Measurements from ENCODE around the gene ILKAP.

ILKAP gene

DNA sequence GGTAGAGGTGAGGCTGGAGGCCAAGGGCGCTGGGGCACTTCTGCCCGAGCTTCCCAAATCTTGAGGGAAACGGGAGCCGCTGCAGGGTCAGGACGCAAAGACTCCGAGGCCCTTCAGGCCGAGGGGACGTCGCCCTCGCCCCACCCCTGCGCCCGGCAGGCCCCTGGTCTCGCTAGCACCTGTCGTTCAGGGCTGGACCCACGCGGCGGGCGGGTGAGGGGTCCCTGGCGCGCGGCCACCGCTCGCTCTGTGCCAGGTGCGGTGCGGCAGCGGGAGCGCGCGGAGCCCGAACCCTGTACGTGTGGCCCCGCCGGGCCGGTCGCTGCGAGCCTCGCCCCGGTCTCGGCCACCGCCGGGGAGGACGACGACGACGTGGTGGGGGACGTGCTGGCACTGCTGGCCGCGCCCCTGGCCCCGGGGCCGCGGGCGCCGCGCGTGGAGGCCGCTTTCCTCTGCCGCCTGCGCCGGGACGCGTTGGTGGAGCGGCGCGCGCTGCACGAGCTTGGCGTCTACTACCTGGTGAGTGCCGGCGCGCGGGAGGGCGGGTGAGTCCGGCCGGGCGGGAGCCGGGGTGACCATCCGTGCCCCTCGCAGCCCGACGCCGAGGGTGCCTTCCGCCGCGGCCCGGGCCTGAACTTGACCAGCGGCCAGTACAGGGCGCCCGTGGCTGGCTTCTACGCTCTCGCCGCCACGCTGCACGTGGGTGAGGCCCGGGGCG lies 39.9 kb downstream of the ILKAP start:
- DNase-seq, result no peak

DNA sequence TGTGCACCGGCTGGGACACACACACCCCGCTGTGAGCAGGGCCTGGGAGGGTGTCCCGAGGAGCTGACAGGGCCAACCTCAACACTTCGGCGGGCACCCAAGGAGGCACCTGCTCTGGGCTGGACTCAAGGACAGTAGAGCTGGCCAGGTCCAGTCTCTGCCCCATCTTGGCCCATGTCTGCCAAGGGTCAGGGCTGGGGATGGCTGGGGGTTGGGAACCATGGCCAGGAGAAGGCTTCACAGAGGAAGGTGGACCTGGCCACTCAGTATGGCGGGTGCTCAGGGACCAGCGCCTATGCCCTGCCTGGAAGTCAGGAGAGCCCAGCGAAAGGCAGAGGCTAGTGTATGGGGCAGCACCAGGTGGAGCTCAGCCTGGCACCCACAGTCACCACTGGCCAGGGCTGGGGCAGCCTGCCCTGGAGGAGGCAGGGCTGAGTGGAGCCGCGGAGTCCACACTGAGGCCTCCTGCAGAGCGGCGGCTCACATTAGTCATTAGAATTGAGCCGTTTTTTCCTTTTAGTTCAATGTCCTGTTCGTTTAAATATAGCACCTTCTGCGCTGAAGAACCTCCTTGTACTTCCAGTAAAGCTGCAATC lies 40.6 kb downstream of the ILKAP start:
- no peak for DNase-seq

DNA sequence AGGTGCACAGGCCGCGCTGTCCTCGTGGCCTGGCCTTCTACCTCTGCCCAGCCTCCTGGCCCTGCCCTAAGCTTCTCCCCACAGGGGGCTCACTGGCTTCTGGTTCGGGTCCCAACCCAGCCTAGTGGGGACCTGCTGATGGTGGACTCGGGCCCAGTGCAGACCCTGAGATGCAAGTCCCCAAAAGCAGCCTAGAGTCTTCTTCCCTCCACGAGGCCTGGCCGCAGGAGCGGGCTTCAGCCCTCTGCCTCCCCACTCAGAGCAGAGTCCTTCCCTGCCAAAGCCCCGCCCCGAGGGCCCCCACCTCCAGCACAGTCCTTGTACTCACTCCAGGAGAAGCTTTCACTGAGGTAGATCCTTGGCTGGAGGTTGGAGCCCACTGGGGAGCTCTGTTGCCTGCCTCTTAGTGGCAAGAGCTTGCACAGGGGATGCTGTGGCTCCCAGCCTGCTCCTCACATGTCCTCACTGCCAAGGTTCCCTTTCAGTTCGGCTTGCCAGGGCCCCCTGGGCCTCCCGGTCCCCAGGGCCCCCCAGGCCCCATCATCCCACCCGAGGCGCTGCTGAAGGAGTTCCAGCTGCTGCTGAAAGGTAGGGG lies 41.1 kb downstream of the ILKAP start:
- DNase-seq, result no peak

DNA sequence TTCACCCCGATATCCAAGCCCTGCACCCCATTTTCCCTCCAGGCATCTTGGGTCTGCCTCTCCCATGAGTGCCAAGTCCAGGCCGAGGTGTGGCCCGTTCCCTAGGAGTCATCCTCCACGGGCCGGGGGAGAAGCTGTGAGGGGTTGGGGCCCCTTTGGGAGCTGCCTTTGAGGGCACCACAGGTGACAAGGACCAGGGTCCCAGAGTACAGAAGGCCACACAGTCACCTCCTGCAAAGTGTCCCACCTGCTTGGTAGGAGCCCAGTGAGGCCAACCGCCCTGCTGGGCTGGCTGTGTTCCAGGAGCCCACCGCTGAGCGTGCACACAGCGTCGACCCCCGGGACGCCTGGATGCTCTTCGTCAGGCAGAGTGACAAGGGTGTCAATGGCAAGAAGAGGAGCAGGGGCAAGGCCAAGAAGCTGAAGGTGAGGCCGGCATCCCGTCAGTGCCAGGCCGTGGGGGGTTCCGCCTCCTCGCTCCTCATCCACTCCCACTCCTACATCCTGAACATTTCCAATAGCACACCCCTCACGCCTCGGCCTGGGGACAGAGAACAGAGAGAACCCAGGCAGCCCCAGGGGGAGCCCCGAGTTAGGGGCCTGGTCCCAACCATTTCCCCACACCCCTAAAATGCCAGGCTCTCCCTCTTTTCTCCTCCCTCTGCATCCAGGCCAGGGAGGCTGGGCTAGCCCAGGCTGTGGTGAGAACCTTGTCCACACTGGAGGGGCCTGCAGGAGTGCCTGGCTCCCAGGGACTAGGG lies 42.0 kb downstream of the ILKAP start:
- DNase-seq, result no peak

DNA sequence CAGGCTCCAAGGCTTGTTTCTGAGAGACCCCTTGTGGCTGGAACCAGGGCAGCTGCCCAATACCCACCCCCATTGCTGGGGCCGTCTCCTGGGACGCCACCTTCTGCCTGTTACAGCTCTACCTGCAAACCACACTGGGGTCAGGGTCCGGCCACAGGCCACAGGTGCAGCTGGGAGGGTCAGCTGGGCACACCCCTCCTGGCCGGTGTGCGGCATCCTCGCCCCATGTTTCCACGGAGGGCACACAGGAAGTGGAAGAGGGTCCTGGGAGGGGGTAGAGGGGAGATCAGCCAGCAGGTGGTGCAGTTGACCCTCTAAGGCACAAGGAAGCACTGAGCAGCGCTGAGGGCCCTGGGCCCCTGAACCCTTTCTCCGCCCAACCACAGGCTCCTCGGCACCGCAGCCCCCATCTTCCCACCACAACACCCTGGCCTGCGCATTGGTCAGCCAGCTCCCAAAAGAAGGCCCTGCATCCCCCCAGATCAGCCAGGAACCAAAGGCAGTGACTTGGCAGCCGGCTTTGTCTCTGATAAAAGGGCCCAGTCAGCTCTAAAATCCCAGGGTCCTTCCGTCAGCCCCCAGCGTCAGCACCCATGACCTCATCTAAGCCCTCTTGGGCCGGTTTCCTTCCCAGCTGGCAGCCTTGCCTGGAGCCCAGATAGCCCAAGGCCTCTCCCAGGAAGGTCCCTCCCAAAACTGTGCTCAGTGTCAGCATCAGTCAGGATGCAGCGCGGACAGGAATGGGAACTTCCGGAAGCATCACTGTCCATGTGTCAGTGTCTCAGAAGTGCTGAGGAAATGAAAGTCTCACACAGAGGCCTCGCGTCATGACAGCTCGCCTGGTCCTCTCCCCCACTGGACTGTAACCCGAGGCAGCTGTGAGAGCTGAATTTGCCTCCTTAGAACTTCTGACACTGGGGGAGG lies 43.0 kb downstream of the ILKAP start:
- no peak for DNase-seq

DNA sequence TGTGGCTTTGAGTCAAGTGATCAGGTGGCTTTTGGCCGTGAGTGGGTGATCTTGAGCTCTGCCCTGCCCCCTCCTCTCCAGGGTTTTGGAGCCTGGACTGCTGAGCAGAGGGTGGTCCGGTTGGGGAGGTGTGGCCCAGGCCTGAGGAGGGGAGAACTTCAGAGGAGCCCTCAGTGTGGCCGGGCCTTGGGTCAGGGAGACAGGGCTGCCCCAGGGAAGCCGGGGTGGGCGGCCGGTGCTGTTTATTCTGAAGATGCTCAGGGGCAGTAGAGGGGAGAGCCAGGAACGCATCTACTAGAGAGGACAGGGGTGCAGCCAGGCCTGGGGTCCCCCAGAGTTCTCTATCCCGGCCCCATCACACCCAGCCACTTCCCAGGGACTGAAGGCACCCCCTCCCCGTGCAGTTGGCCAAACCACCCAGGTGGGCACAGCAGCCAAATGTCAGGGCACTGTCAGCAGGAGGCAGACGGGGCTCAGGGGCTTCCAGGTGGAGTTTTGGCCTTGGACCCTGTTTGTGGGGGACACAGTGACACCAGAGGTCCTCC lies 43.8 kb downstream of the ILKAP start:
- DNase-seq, result no peak

DNA sequence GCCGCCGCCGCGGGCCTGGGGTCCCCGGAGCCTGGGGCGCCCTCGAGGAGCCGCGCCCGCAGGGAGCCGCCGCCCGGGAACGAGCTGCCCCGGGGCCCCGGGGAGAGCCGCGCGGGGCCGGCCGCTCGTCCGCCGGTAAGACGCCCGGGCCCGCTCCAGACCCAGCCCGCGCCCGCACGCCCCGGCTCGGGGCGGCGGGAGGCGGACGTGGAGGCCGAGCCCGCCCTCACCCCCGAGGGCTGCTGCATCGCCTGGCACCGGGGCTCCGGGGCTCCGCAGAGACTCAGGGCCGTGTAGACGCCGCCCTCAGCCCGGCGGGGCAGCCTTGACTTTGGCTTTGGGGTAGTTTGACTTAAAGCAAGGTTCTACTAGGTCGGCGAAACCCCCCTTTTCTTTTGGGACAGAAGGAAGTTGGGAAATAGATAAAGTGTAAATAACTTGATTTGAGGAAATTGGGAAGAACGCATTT lies 44.4 kb downstream of the ILKAP start:
- no peak for DNase-seq

DNA sequence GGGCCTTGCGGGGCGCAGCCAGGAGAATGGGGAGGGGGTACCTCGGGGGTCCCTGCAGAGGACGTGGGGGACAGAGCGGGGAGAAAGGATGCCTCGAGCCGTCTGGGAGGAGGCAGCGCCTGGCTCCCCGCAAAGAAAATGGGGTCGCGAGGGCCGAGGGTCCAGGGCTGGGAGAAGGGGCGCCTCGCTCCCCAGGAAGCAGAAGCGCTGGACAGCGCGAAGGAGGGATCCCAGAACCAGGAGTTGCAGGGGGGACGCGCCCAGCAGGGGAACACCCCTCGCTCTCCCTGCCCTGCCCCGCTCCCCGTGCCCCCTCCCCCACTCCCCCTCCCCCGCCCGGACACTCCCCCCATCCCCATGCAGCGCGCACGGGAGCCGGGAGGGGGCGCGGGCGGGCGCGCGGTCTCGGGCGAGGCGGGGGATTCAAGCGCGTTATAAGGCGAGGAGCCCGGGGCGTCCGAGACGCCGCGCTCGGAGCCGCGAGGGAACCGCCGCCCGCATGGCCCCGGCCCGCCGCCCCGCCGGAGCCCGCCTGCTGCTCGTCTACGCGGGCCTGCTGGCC lies 44.9 kb downstream of the ILKAP start, which contains the start of gene ERFE:
TSS of gene ERFE (plus strand) at position 462 of the 562 bp plus-strand sequence. CDS start at position 500, 38 bp downstream.
- no peak for DNase-seq

DNA sequence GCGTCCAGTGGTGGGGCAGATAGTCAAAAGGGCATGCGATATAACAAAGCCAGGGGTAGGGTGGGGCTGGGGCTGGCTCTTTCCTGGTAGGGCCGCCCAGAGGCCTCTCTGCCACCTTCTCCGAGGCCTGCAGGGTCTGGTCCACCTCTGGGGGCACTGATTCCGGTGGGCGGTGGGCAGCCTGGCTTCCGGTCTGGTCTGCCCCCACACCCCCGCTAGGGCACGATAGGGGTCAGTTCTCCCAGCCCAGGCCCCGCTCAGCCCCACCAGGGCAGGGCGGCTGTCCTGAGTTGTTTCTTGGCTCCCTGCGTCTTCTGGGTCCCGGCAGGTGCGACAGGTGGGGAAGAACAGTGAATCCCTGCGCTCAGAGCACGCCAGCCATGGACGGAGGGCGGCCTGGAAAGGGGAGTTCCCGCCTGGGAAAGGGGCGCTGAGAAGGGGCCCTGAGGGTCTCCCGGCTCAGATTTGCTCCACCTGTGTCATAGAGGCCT lies 45.4 kb downstream of the ILKAP start:
- no peak for DNase-seq

DNA sequence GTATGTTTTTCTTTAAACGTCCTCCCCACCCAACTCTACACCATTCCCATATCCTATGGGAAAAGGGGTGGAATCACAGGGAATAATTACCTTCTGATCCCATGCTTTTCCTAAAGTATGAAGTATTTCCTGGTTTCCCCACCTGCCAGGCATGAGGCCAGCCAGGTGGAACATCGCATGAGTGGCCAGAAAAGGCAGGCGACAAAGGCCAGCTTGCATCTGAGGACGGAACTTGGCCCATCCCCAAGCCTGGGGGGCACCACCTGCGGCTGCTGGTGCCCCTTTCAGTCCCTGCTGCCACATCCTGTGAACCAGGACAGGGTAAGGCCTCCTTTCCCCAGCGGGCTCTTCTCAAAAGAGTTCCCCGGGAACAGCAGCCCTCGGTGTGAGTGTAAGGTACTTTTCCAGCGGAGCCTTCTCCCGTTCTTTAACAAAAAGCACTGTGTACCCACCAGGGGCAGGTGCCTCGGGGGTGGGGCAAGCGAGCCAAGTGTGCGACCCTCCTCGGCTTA lies 45.9 kb downstream of the ILKAP start:
- DNase-seq, result no peak

DNA sequence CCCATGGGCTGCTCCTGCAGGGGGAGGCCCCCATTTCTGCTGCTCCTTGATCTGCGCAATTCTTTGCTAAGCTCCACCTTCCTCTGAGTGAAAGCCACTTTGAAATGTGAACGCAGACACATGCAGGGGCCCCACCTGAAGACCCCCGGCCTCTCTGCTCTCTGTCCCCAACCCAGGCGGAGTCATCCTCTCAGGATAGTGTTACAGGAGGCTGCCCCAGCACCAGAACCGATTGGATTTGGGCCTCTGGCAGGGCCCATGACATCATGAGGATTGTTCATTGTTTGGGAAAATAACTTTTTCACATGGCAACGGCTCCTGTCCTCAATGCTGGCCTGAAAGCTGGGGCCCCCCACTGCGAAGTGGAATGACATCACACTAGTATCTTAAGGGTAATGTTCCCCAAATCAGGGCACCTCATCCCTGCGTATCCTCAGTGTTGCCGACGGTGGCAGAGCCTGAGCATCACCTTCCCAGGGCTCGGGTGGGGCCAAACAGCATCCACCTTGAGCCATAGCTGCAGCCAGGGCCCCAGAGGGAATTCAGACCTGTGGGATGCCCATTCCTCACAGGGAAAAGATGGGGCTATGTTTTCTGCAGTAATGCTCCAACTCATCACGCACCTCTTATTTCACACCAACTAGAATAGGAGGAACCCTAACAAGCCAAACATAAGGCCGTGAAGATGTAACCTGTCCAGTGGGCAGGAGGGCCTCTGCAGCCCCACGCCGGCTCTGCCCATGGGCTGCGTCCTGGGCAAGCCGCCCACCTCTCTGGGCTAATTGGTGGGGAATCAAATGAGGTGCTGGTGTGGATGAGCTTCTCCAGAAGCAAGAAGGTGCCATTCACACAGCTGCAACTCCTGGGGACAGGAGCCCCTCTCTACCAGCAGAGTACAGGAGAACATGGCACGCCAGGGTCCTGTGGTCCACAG lies 47.5 kb downstream of the ILKAP start:
- no peak for DNase-seq

DNA sequence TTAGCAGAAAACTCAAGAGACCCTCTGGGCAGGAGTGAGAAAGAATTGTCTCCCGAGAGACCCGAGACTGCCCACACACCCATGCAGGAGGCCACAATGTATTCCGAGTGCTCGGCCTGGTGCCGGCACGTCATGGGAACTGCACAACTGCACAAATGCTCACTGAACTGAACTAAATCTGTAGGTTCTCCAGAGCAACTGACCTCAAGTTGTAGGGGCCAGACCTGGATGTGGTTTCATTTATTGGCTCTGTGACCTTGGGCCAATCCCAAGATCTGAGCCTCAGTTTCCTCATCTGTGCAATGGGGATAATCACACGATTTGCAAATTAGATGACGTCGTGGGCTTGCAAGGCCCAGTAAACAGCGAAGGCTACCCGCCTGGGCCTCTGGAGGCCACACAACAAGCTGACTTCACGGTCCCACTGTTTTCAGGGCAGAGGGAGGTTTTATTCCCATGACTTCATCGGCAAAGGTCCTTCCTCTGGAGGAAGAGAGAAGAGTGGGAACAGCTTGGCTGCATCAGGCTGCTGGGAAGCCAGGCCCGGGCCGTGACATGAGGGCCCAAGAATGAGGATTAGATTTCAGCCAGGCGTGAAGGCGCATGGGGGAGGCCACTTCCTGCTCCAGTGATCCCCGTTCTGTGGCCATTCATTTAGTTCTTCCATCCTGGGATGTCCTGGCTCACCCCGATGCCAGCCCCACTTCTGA lies 48.3 kb downstream of the ILKAP start:
- no peak for DNase-seq

DNA sequence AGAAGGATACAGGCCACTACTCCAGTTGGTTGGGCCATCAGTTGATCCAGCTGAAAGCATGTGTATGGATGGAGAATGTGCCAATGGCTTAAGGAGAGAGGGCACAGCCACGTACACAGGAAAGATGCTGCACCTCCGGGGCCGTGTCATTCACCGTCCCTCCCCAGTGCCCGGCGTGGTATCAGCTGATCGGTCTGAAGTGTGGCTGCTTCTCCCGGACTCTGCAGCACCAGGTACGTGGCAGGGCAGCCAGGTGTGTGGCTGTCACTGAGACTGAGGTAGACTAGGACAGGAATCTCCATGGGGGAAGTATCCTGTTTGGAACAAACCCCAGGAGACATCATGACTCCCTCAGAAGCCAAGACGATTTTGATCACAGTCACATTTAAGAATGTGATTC lies 48.9 kb downstream of the ILKAP start:
- no peak for DNase-seq

DNA sequence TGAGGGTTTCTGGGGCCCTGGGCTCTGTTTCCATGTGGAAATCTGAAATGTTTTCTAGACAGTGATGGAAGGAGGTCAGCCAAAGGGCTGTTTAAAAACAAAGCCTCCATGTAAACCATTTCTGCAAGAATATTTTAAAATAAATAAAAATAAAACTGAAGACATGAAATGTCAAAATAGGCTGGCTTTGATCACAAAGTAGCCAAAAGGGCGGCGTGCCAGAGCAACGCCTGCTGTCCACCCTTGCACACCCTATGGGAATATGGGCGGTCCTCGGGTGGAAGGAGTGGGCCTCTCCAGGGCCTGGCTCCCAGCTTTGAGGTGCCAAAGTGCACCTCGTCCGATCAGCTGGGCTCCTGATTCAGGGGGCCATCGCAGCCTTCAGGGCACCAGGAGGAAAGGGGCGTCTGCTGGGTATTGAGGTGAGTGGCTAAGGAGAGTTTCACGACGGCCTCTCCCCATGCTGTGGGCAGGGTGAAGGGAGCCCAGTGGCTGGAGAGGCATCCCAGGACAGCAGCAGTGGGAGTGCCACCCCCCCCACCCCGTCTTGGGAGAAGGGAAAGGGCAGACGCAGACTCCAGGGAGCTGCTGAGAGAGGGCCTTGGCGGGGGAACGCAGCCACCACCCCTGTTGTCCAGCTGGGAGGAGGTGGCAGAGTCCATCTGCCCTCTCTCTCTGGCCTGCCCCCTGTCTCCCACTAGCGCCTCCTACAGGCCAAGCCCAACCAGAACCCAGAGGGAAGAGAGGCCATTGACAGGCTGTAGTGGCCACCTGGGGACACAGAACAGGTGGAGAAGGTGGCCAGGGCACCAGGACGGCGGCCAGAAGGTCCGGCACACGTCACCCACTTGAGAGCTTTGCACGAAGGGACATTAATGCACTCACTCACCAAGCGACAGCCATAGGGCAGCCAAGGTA lies 50.5 kb downstream of the ILKAP start:
- DNase-seq, result no peak

DNA sequence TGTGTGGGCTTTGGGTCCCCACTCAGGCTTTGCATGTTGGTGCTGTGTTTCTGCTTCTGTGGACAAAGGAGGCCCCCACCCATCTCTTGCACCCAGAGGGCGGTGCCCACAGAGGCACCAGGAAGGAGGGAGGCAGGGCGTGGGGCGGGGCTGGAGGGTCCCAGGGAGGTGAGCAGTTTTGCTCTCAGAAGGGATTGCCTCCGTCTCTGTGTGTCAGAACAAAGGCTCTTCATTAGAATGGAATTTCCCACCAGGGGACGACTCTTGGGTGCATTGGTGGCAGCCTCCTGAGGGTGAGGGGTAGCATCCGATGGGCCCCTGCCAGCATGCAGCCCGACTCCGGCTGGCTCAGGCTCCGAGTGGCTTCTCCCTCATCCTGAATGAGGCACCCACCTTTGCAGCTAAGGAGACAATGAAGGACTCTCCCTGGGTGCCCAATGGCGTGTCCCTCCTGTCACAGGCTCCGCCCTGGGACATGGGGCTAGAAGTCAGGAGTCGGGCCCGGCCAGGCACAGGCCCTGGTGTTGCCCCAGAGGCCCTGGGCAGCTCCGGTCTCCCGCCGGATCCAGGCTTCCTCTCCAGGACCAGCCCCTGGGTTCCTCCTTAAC lies 51.8 kb downstream of the ILKAP start:
- no peak for DNase-seq

DNA sequence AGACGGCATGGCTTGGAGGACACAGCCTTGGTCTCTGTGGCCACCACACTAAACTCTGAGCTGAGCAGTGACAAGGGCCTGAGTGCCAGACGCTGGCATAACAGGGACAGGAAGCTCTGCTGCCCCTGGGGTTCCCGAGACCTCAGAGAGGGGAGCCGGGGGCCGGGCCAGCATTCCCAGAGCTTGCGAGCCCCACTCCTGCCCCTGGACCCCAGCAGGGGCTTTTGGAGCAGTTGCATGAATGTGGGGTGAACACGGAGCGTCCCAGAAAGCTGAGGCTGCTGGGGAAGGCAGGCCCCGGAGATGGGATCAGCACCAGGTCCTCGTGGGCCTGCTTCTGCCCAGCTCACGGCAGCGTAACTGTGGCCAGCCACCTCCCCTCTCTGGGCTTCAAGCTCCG lies 52.3 kb downstream of the ILKAP start:
- no peak for DNase-seq

DNA sequence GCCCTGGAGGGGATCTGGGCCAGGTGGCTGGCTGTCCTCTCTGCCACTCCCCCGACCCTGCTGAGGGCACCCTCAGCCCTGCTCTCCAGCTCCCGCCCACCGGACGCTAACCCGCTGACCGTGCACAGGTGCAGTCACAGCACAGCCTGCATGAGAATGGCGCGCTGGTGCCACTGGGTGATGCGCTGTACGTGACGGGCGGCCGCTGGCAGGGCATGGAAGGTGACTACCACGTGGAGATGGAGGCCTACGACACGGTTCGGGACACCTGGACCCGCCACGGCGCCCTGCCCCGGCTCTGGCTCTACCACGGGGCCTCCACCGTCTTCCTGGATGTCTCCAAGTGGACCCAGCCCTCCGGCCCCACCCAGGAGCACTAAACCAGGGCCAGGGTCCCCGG lies 52.8 kb downstream of the ILKAP start:
- DNase-seq, result no peak

Data from NCI-H748 treated with DMSO at 0.1 percent for 48 hours (cell line).